ENCODE measurements around the gene OCEL1.

The OCEL1 gene

GRCh38 chr19:17275441-17276175 lies 49.6 kb downstream of the OCEL1 start:
- Histone ChIP-seq H3K9me2 (replicated peaks; ENCODE audit: control insufficient read depth, low read length) (no peaks in the 10 kb centered on the region), H3K4me3 (ENCODE audit: low read length) (no peak overlapping the region), H4K20me1 (ENCODE audit: control insufficient read depth, insufficient read depth, low read depth, low read length) (no peaks in the 10 kb centered on the region), H3F3A (ENCODE audit: control insufficient read depth, insufficient read depth) (peaks cover 11% of the 10 kb centered on the region), H3K79me2 (ENCODE audit: control insufficient read depth, low read length) (peaks cover 6% of the 10 kb centered on the region; the same call in 1 of the 2 replicates), H3K36me3 (ENCODE audit: control insufficient read depth, low read length) (peaks cover 69% of the 10 kb centered on the region), H3K4me2 (ENCODE audit: low read length) (no peak overlapping the region), H3K9me3 (ENCODE audit: control insufficient read depth, insufficient read depth, low read length) (no peaks in the 10 kb centered on the region), H3K27ac (ENCODE audit: low read depth, low read length) (no peak overlapping the region), H3K4me1 (ENCODE audit: control insufficient read depth, low read length) (peaks cover 19% of the 10 kb centered on the region), H3K27me3 (ENCODE audit: control insufficient read depth, low read length) (no peaks in the 10 kb centered on the region)
- TF ChIP-seq EZH2phosphoT487 (IDR thresholded peaks at IDR 0.05; ENCODE audit: borderline replicate concordance, low read length): no peak
- TF ChIP-seq CTCF (IDR thresholded peaks at IDR 0.05; ENCODE audit: low read depth, low read length, poor library complexity, severe bottlenecking): no peak

All from DOHH2 (cell line).